ENCODE data around the gene FAM53A.
"Not testable (repeated sequence)": the region's sequence is repeated elsewhere in the genome, so short reads cannot be mapped to it uniquely, and the experiment has no call there.

The FAM53A gene

GRCh38 chr4:1658146-1658545 is 26.0 kb downstream of the FAM53A start:
- no peak for DNase-seq

- DNase-seq: no peak
Measured at GRCh38 chr4:1656986-1657385, 27.1 kb downstream of the FAM53A start.

GRCh38 chr4:1656132-1656531 is 28.0 kb downstream of the FAM53A start:
- DNase-seq: no peak

- DNase-seq: no peak
Measured at GRCh38 chr4:1655676-1656075, 28.4 kb downstream of the FAM53A start.

GRCh38 chr4:1655081-1655480 is 29.0 kb downstream of the FAM53A start:
- no peak for DNase-seq

GRCh38 chr4:1654216-1654955 is 29.7 kb downstream of the FAM53A start:
- DNase-seq: no peak

- DNase-seq: no peak
Measured at GRCh38 chr4:1653776-1654175, 30.3 kb downstream of the FAM53A start.

GRCh38 chr4:1652088-1652487 is 32.0 kb downstream of the FAM53A start:
- DNase-seq: no peak

GRCh38 chr4:1651609-1652008 is 32.5 kb downstream of the FAM53A start:
- DNase-seq: no peak

GRCh38 chr4:1648962-1649361 is 35.2 kb downstream of the FAM53A start:
- no peak for DNase-seq

- no peak for DNase-seq
Measured at GRCh38 chr4:1647432-1647831, 36.7 kb downstream of the FAM53A start.

GRCh38 chr4:1646690-1647089 is 37.4 kb downstream of the FAM53A start:
- DNase-seq: no peak

GRCh38 chr4:1644891-1645657 is 39.0 kb downstream of the FAM53A start:
- DNase-seq: no peak

GRCh38 chr4:1643971-1644735 is 40.0 kb downstream of the FAM53A start:
- no peak for DNase-seq

GRCh38 chr4:1642196-1642951 is 41.7 kb downstream of the FAM53A start:
- no peak for DNase-seq

GRCh38 chr4:1641671-1642070 is 42.4 kb downstream of the FAM53A start:
- DNase-seq: no peak

GRCh38 chr4:1640716-1641503 is 43.2 kb downstream of the FAM53A start:
- not testable (repeated sequence) for DNase-seq

GRCh38 chr4:1640190-1640589 is 43.9 kb downstream of the FAM53A start:
- no peak for DNase-seq

GRCh38 chr4:1639299-1639868 is 44.7 kb downstream of the FAM53A start:
- DNase-seq: no peak

GRCh38 chr4:1638873-1639272 is 45.2 kb downstream of the FAM53A start:
- DNase-seq: no peak

GRCh38 chr4:1638272-1638598 is 45.9 kb downstream of the FAM53A start:
- no peak for DNase-seq
